Glutamatergic neuron (in vitro differentiated cells): ENCODE measurements around the gene IRAG1. TPM values are rescaled to one million over a fixed set of nuclear protein-coding genes. Genes with fewer than 3 reads are reported as not detected.
A peak's percentile ranks its signal among the peaks of the same experiment; 100 is the strongest.

Experiments
- DNase-seq: peaks from one replicate; pipeline ENCODE4 v3.0.0; 2022
- H3K27ac Mint-ChIP-seq: one replicate; pipeline ENCODE4 v1.8.0; 2020; ENCODE audit warnings: mild to moderate bottlenecking, mixed read lengths, inconsistent platforms; ENCODE audit not compliant: unreplicated experiment
- H3K27me3 Mint-ChIP-seq: one replicate; pipeline ENCODE4 v1.8.0; 2020; ENCODE audit warnings: mild to moderate bottlenecking, moderate library complexity, mixed read lengths, inconsistent platforms; ENCODE audit not compliant: unreplicated experiment
- H3K36me3 Mint-ChIP-seq: one replicate; pipeline ENCODE4 v1.8.0; 2020; ENCODE audit warnings: mild to moderate bottlenecking, mixed read lengths, inconsistent platforms; ENCODE audit not compliant: unreplicated experiment
- H3K4me1 Mint-ChIP-seq: one replicate; pipeline ENCODE4 v1.8.0; 2020; ENCODE audit warnings: mild to moderate bottlenecking, low read depth, mixed read lengths, inconsistent platforms; ENCODE audit not compliant: unreplicated experiment
- H3K4me3 Mint-ChIP-seq: one replicate; pipeline ENCODE4 v1.8.0; 2020; ENCODE audit warnings: mild to moderate bottlenecking, mixed read lengths, inconsistent platforms; ENCODE audit not compliant: unreplicated experiment
- H3K9me3 Mint-ChIP-seq: one replicate; pipeline ENCODE4 v1.8.0; 2020; ENCODE audit warnings: mild to moderate bottlenecking, moderate library complexity, mixed read lengths, inconsistent platforms; ENCODE audit not compliant: unreplicated experiment
- total RNA-seq: library from RNA; stranded (reverse); fragmentation: NEBNext Ultra II Directional; extraction: Animal tissue kit (Norgen Biotek cat#: 25700); gene quantifications from one replicate; pipeline ENCODE4 v1.2.1, GENCODE V29; 2021; ENCODE audit not compliant: unreplicated experiment
- TF ChIP-seq, protein P1 (sequence below): fragments of 200-600 bp; sonication (generic); IDR thresholded peaks from one replicate; pipeline ENCODE4 v1.5.0; 2021; ENCODE audit not compliant: partially characterized antibody, unreplicated experiment

The IRAG1 gene
- total RNA-seq, 1 donor from 2014 or later = 4.2 TPM

DNA sequence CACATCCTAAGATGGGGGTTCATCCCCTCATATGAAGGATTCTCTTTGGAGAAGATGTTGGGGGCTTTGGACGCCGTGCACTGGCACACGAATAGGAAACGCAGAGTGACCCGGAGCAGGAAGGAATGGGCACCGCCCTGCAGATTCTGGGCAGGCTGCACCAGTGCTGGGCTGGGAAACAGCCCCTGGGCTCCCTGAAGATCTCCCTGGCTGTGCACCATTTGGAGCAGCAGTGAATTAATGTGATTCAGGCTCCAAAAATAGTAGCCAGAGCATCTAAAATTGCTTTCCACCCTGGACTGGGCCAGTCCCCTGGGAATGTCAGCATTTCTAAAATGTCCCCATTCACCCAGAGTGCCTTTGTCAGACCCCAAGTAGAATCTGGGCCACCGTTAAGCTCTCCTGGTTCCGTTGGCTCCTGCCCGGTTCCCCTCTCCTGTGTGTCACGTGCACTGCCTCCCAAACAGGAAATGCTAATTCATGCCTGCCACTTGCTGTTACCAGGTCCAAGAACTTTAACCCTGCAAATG is 18.6 kb downstream of the IRAG1 start:
- Mint-ChIP-seq H3K36me3 (no peaks in the 10 kb centered on the region), H3K4me1 (peaks cover 22% of the 10 kb centered on the region), H3K4me3 (peak overlapping the region; percentile 53), H3K27ac (no peak overlapping the region), H3K9me3 (no peaks in the 10 kb centered on the region), H3K27me3 (no peaks in the 10 kb centered on the region)
- DNase-seq = no peak
- TF ChIP-seq, protein P1, sequence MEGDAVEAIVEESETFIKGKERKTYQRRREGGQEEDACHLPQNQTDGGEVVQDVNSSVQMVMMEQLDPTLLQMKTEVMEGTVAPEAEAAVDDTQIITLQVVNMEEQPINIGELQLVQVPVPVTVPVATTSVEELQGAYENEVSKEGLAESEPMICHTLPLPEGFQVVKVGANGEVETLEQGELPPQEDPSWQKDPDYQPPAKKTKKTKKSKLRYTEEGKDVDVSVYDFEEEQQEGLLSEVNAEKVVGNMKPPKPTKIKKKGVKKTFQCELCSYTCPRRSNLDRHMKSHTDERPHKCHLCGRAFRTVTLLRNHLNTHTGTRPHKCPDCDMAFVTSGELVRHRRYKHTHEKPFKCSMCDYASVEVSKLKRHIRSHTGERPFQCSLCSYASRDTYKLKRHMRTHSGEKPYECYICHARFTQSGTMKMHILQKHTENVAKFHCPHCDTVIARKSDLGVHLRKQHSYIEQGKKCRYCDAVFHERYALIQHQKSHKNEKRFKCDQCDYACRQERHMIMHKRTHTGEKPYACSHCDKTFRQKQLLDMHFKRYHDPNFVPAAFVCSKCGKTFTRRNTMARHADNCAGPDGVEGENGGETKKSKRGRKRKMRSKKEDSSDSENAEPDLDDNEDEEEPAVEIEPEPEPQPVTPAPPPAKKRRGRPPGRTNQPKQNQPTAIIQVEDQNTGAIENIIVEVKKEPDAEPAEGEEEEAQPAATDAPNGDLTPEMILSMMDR = no peak

DNA sequence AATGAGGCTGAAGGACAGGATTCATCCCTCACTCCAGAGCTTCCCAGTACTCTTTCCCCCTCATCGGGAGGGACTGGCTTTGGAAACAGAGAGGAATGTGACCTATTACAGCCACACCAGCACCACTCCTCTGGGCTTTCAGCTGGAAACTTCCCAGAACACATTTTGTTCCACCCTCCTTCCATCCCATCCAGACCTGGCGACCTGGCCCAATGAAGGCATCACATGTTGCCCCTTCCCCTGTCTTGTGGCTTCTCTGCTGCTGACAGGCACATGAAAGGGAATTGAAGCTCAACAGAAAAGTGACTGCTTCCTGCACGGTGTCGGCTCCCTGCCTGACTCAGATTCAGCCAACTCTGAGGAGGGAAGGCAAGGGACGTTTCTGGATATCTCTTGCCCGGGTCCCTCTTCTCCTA is 19.1 kb downstream of the IRAG1 start:
- H3K36me3 Mint-ChIP-seq = no peaks in the 10 kb centered on the region
- TF ChIP-seq, protein P1 = no peak
- peaks cover 27% of the 10 kb centered on the region for H3K4me1 Mint-ChIP-seq
- no peaks in the 10 kb centered on the region for H3K27me3 Mint-ChIP-seq
- no peak for DNase-seq
- no peak overlapping the region for H3K27ac Mint-ChIP-seq
- no peak overlapping the region for H3K4me3 Mint-ChIP-seq
- H3K9me3 Mint-ChIP-seq = no peaks in the 10 kb centered on the region

DNA sequence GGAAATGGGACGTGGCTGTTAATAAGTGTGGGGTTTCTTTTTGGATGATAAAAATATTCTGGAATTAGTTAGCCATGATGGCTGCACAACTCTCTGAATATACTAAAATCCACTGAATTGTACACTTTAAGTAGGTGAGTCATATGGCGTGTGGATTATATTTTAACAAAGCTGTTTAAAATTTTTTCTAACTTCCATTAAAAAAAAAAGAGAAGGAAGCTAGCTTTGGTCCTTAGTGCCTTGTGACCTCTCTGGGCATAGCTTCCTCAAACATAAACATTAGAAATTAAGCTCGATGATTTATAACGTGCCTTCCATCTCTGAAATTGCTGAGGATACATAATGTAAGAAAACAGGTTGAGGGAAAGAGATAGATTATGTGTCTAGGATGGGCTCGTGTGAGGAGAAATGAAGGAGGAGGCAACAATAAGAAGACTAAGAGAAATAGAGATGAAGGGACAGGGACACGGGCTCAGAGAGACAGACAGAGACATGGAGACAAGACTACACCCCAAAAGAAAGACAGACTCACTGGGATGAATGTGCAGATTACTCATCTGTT is 20.0 kb downstream of the IRAG1 start:
- no peak for DNase-seq
- Mint-ChIP-seq H3K27ac (no peak overlapping the region), H3K36me3 (no peaks in the 10 kb centered on the region), H3K4me3 (peak overlapping the region; percentile 0), H3K9me3 (no peaks in the 10 kb centered on the region), H3K27me3 (no peaks in the 10 kb centered on the region), H3K4me1 (peaks cover 36% of the 10 kb centered on the region)
- TF ChIP-seq, protein P1 = no peak

GRCh38 chr11:10670099-10670498 is 23.5 kb downstream of the IRAG1 start:
- H3K36me3 Mint-ChIP-seq = peaks cover 3% of the 10 kb centered on the region
- H3K4me1 Mint-ChIP-seq = peaks cover 31% of the 10 kb centered on the region
- no peak for DNase-seq
- H3K27me3 Mint-ChIP-seq = no peaks in the 10 kb centered on the region
- TF ChIP-seq, protein P1 = no peak
- no peak overlapping the region for H3K27ac Mint-ChIP-seq
- H3K4me3 Mint-ChIP-seq = no peak overlapping the region
- no peaks in the 10 kb centered on the region for H3K9me3 Mint-ChIP-seq

GRCh38 chr11:10669258-10670033 is 24.1 kb downstream of the IRAG1 start:
- H3K9me3 Mint-ChIP-seq = no peaks in the 10 kb centered on the region
- peak overlapping the region; percentile 14 for H3K27ac Mint-ChIP-seq

More at GRCh38 chr11:10669258-10670033, 24.1 kb downstream of the IRAG1 start:
- H3K27me3 Mint-ChIP-seq = no peaks in the 10 kb centered on the region
- peak overlapping the region; percentile 50 for H3K4me3 Mint-ChIP-seq
- TF ChIP-seq, protein P1 = no peak
- peaks cover 5% of the 10 kb centered on the region for H3K36me3 Mint-ChIP-seq
- H3K4me1 Mint-ChIP-seq = peaks cover 28% of the 10 kb centered on the region
- no peak for DNase-seq
